Measurements from ENCODE around the gene DHRSX.
"Not testable (repeated sequence)": the region's sequence is repeated elsewhere in the genome, so short reads cannot be mapped to it uniquely, and the experiment has no call there.

The DHRSX gene

GRCh38 chrX:2521092-2521926 lies 20.5 kb upstream of the DHRSX start:
- Histone ChIP-seq H3K27me3 (ENCODE audit: control insufficient read depth, low read length) (no peaks in the 10 kb centered on the region), H3K36me3 (ENCODE audit: control insufficient read depth, low read length) (no peaks in the 10 kb centered on the region), H3K4me1 (ENCODE audit: control insufficient read depth, low read length) (peaks cover 45% of the 10 kb centered on the region), H3K9me3 (ENCODE audit: control insufficient read depth, insufficient read depth, low read length) (no peaks in the 10 kb centered on the region), H3F3A (ENCODE audit: control insufficient read depth, insufficient read depth) (peaks cover 30% of the 10 kb centered on the region), H3K79me2 (ENCODE audit: control insufficient read depth, low read length) (no peaks in the 10 kb centered on the region), H3K9me2 (replicated peaks; ENCODE audit: control insufficient read depth, low read length) (no peaks in the 10 kb centered on the region), H3K27ac (ENCODE audit: low read depth, low read length) (peak overlapping the region; percentile 84), H4K20me1 (ENCODE audit: control insufficient read depth, insufficient read depth, low read depth, low read length) (no peaks in the 10 kb centered on the region), H3K4me3 (ENCODE audit: low read length) (peak overlapping the region; percentile 65), H3K4me2 (ENCODE audit: low read length) (peak overlapping the region; percentile 82)
- TF ChIP-seq CTCF (IDR thresholded peaks at IDR 0.05; ENCODE audit: low read depth, low read length, poor library complexity, severe bottlenecking) (no peak), EZH2phosphoT487 (IDR thresholded peaks at IDR 0.05; ENCODE audit: borderline replicate concordance, low read length) (no peak)

GRCh38 chrX:2520539-2520938 lies 19.8 kb upstream of the DHRSX start:
- Histone ChIP-seq H3F3A (ENCODE audit: control insufficient read depth, insufficient read depth) (peaks cover 37% of the 10 kb centered on the region), H3K9me3 (ENCODE audit: control insufficient read depth, insufficient read depth, low read length) (no peaks in the 10 kb centered on the region), H3K27ac (ENCODE audit: low read depth, low read length) (peak overlapping the region; percentile 84), H3K27me3 (ENCODE audit: control insufficient read depth, low read length) (no peaks in the 10 kb centered on the region), H3K36me3 (ENCODE audit: control insufficient read depth, low read length) (no peaks in the 10 kb centered on the region), H4K20me1 (ENCODE audit: control insufficient read depth, insufficient read depth, low read depth, low read length) (no peaks in the 10 kb centered on the region), H3K9me2 (replicated peaks; ENCODE audit: control insufficient read depth, low read length) (no peaks in the 10 kb centered on the region), H3K4me2 (ENCODE audit: low read length) (peak overlapping the region; percentile 82), H3K4me3 (ENCODE audit: low read length) (peak overlapping the region; percentile 65; the same call in 1 of the 2 replicates), H3K4me1 (ENCODE audit: control insufficient read depth, low read length) (peaks cover 52% of the 10 kb centered on the region), H3K79me2 (ENCODE audit: control insufficient read depth, low read length) (no peaks in the 10 kb centered on the region)
- TF ChIP-seq CTCF (IDR thresholded peaks at IDR 0.05; ENCODE audit: low read depth, low read length, poor library complexity, severe bottlenecking) (no peak), EZH2phosphoT487 (IDR thresholded peaks at IDR 0.05; ENCODE audit: borderline replicate concordance, low read length) (no peak)

- not testable (repeated sequence) for H3K27ac ChIP-seq (ENCODE audit: low read depth, low read length); H4K20me1 ChIP-seq (ENCODE audit: control insufficient read depth, insufficient read depth, low read depth, low read length); H3K79me2 ChIP-seq (ENCODE audit: control insufficient read depth, low read length); H3K36me3 ChIP-seq (ENCODE audit: control insufficient read depth, low read length); H3K9me3 ChIP-seq (ENCODE audit: control insufficient read depth, insufficient read depth, low read length); H3K27me3 ChIP-seq (ENCODE audit: control insufficient read depth, low read length); H3K4me2 ChIP-seq (ENCODE audit: low read length); H3K9me2 ChIP-seq (replicated peaks; ENCODE audit: control insufficient read depth, low read length); H3K4me3 ChIP-seq (ENCODE audit: low read length)
- Histone ChIP-seq H3F3A (ENCODE audit: control insufficient read depth, insufficient read depth) (peaks cover 41% of the 10 kb centered on the region), H3K4me1 (ENCODE audit: control insufficient read depth, low read length) (peaks cover 61% of the 10 kb centered on the region)
These were observed 18.9 kb upstream of the DHRSX start for GRCh38 chrX:2519638-2520037.

GRCh38 chrX:2517055-2517454 lies 16.3 kb upstream of the DHRSX start:
- peaks cover 77% of the 10 kb centered on the region for H3K4me1 ChIP-seq (ENCODE audit: control insufficient read depth, low read length)
- H3K27me3 ChIP-seq (ENCODE audit: control insufficient read depth, low read length), result no peaks in the 10 kb centered on the region
- peaks cover 51% of the 10 kb centered on the region for H3F3A ChIP-seq (ENCODE audit: control insufficient read depth, insufficient read depth)
- peak overlapping the region; percentile 100 for H3K27ac ChIP-seq (ENCODE audit: low read depth, low read length)
- H3K4me2 ChIP-seq (ENCODE audit: low read length), result peak overlapping the region; percentile 96
- H3K79me2 ChIP-seq (ENCODE audit: control insufficient read depth, low read length), result no peaks in the 10 kb centered on the region
- no peak for TF ChIP-seq EZH2phosphoT487 (IDR thresholded peaks at IDR 0.05; ENCODE audit: borderline replicate concordance, low read length)
- no peak for TF ChIP-seq CTCF (IDR thresholded peaks at IDR 0.05; ENCODE audit: low read depth, low read length, poor library complexity, severe bottlenecking)
- H3K9me3 ChIP-seq (ENCODE audit: control insufficient read depth, insufficient read depth, low read length), result no peaks in the 10 kb centered on the region
- H3K36me3 ChIP-seq (ENCODE audit: control insufficient read depth, low read length), result no peaks in the 10 kb centered on the region
- no peaks in the 10 kb centered on the region for H3K9me2 ChIP-seq (replicated peaks; ENCODE audit: control insufficient read depth, low read length)
- H4K20me1 ChIP-seq (ENCODE audit: control insufficient read depth, insufficient read depth, low read depth, low read length), result no peaks in the 10 kb centered on the region
- H3K4me3 ChIP-seq (ENCODE audit: low read length), result peak overlapping the region; percentile 68
